Fibroblast of pulmonary artery (primary cell): ENCODE data around the gene STX3.

Source experiments
- DNase-seq: peaks from one replicate; pipeline ENCODE4 v3.0.0-alpha.2; 2010; ENCODE audit warnings: low read depth
- H3K4me3 ChIP-seq: replicated peaks from 2 replicates; pipeline ENCODE4 v1.5.1; 2011; ENCODE audit warnings: low read depth, mild to moderate bottlenecking, control low read depth, low read length, moderate library complexity
- CTCF ChIP-seq: IDR thresholded peaks from 2 replicates; pipeline ENCODE4 v1.5.1; 2011; ENCODE audit warnings: mild to moderate bottlenecking, control low read depth, low read length, inconsistent platforms; ENCODE audit errors: missing control alignments

Gene STX3

GRCh38 chr11:59756845-59757244 is 1.7 kb downstream of the STX3 start:
- DNase-seq, result peak; percentile 21
- H3K4me3 ChIP-seq, result peak overlapping the region; percentile 87
- no peak for TF ChIP-seq CTCF

DNA sequence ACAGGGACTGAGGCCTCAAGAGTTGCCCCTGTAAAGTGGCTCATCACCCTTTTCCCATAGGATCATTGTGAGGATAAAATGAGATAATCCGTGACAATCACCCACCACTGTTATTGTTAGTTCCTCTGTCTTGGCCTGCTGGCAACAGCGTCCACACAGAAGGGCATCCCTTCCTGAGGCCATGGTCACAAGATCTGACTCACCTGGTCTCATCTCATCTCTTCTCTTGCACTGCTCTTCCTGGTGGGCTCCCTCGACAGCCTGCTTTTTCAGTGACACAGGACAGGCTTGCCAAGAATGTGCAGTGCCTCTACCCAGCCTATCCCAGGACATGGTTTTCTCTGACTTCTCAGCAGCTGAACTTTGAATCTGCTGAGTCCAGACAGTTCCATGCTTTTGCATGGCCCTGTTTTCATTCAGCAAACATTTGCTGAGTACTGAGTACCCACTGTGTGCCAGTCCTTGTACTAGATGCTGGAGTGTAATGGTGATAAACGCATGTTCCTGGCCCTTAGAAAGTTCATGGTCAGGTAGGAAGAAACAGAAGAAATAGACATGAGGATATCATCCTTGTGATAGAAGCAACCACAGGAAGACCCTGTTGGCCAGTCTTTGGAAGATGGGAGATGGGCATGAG is 3.3 kb downstream of the STX3 start:
- H3K4me3 ChIP-seq, result no peak overlapping the region
- TF ChIP-seq CTCF, result no peak
- no peak for DNase-seq

DNA sequence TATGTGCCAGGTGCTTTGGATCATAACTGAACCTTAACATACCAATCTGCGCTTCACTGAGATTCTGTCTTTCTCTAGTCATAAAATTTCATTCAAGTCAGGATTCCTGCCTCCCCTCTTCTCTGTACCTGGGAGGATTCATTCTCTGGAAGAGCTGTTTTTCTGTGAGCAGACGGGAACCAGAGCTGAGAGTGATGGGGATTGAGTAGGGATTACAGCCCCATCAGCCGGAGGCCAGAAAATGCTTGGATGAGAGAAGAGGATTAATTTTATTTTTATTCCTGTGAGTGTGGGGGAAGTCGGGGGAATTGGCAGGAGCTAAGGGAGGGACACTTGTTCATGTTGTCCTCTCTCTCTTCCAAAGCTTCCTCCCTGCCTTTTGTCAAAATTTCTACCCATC is 4.7 kb downstream of the STX3 start:
- no peak for DNase-seq
- H3K4me3 ChIP-seq, result no peak overlapping the region
- TF ChIP-seq CTCF, result no peak

- no peak overlapping the region for H3K4me3 ChIP-seq
- DNase-seq, result no peak
- TF ChIP-seq CTCF, result no peak
These were observed 5.6 kb downstream of the STX3 start for GRCh38 chr11:59760771-59761170.

- no peak for DNase-seq
- H3K4me3 ChIP-seq, result no peak overlapping the region
- TF ChIP-seq CTCF, result no peak
These were observed 6.8 kb downstream of the STX3 start for GRCh38 chr11:59761993-59762392.

DNA sequence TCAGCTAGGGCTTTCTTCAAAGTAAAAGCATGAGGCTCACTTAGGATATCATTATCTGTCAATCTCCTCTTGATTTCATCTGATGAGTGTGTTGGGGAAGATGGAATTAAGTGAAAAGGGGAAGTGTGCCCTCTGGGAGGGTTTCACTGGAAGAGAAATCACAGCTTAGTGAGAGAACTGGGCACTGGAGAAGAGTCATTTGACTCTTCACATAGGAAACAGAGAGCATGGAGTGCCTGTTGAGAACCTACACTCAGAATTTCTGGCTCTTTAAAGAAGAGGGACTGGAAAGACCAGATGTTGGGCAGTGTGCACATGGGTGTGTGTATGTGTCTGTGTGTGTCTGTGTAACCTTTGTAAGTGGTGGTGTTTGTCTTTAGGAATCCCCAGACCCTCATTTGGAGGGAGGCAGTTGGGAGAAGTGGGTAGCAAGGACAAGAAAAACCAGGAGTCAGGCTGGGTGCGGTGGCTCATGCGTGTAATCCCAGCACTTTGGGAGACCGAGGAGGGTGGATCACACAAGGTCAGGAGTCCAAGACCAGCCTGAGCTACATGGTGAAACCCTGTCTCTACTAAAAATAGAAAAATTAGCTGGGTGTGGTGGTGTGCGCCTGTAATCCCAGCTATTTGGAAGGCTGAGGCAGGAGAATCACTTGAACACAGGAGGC is 10.0 kb downstream of the STX3 start:
- TF ChIP-seq CTCF, result no peak
- no peak overlapping the region for H3K4me3 ChIP-seq

More for the DNA sequence above, 10.0 kb downstream of the STX3 start:
- DNase-seq, result no peak
